ENCODE results near the gene SARM1.
"Not testable (repeated sequence)": the region's sequence is repeated elsewhere in the genome, so short reads cannot be mapped to it uniquely, and the experiment has no call there.

The SARM1 gene

GRCh38 chr17:28397275-28397674 is 25.8 kb downstream of the SARM1 start:
- no peak for DNase-seq

GRCh38 chr17:28397687-28398279 is 26.3 kb downstream of the SARM1 start:
- no peak for DNase-seq

- DNase-seq: no peak
These were observed 26.9 kb downstream of the SARM1 start for GRCh38 chr17:28398280-28398981.

GRCh38 chr17:28399808-28400207 is 28.3 kb downstream of the SARM1 start:
- no peak for DNase-seq

GRCh38 chr17:28402224-28402630 is 30.7 kb downstream of the SARM1 start:
- DNase-seq: no peak

GRCh38 chr17:28402844-28403243 is 31.4 kb downstream of the SARM1 start:
- no peak for DNase-seq

- DNase-seq: no peak
These were observed 32.5 kb downstream of the SARM1 start for GRCh38 chr17:28404007-28404406.

GRCh38 chr17:28404461-28404811 is 32.9 kb downstream of the SARM1 start:
- DNase-seq: no peak

GRCh38 chr17:28404812-28405570 is 33.5 kb downstream of the SARM1 start:
- no peak for DNase-seq

GRCh38 chr17:28405632-28406472 is 34.4 kb downstream of the SARM1 start, which contains the start of gene SLC46A1:
Gene SLC46A1, minus strand, starts transcription at chr17:28406212. Its CDS starts 98 bp downstream, at chr17:28406114.
- peak; percentile 55 for DNase-seq

GRCh38 chr17:28406473-28406814 is 35.0 kb downstream of the SARM1 start:
- no peak for DNase-seq

- DNase-seq: no peak
These were observed 35.9 kb downstream of the SARM1 start for GRCh38 chr17:28407130-28407973.

- no peak for DNase-seq
These were observed 36.4 kb downstream of the SARM1 start for GRCh38 chr17:28407974-28408306.

- DNase-seq: no peak
These were observed 40.6 kb downstream of the SARM1 start for GRCh38 chr17:28412099-28412498.

GRCh38 chr17:28413804-28414203 is 42.3 kb downstream of the SARM1 start:
- no peak for DNase-seq

GRCh38 chr17:28415886-28416285 is 44.4 kb downstream of the SARM1 start:
- DNase-seq: no peak

- peak; percentile 75 for DNase-seq
These were observed 45.3 kb downstream of the SARM1 start for GRCh38 chr17:28416703-28417311.

- DNase-seq: no peak
These were observed 50.4 kb downstream of the SARM1 start for GRCh38 chr17:28421787-28422305.

- no peak for DNase-seq
These were observed 53.7 kb downstream of the SARM1 start for GRCh38 chr17:28425206-28425605.

- DNase-seq: no peak
These were observed 54.6 kb downstream of the SARM1 start for GRCh38 chr17:28426081-28426519.

GRCh38 chr17:28427371-28427770 is 55.9 kb downstream of the SARM1 start:
- DNase-seq: no peak

GRCh38 chr17:28427982-28428381 is 56.5 kb downstream of the SARM1 start:
- not testable (repeated sequence) for DNase-seq
